Loucy (cell line): ENCODE results near the gene NPTX1.

Source experiments
- EZH2phosphoT487 ChIP-seq: fragments of 200-600 bp; IDR thresholded peaks from 2 replicates; pipeline ENCODE4 v1.6.1; 2018; ENCODE audit warnings: antibody characterized with exemption, mild to moderate bottlenecking, moderate library complexity, borderline replicate concordance
- TF ChIP-seq, protein P1 (sequence below): fragments of 200-600 bp; sonication (generic); conservative IDR thresholded peaks from 2 replicates; pipeline ENCODE4 v1.5.1; 2014; ENCODE audit warnings: mild to moderate bottlenecking, antibody characterized with exemption, low read length

DNA sequence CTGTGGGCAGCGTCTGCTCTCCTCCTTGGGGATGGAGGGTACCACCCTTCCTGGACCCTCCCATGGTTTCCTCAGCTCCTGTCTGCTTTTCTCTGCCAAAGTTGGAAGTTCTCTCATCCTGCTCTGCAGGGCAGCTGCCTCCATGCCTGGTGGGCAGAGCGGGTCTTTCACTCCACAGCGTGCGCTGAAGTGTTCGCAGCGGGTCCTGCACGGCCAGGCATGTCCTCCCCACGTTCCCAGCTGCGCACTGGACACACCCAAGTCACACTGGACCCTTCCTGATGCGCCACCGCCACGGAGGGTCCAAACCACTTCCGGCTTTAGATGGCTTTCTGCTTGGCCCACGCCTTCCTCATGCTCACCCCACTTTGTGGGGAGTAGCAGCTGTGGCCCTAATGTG lies 33.7 kb upstream of the NPTX1 start:
- TF ChIP-seq, protein P1, sequence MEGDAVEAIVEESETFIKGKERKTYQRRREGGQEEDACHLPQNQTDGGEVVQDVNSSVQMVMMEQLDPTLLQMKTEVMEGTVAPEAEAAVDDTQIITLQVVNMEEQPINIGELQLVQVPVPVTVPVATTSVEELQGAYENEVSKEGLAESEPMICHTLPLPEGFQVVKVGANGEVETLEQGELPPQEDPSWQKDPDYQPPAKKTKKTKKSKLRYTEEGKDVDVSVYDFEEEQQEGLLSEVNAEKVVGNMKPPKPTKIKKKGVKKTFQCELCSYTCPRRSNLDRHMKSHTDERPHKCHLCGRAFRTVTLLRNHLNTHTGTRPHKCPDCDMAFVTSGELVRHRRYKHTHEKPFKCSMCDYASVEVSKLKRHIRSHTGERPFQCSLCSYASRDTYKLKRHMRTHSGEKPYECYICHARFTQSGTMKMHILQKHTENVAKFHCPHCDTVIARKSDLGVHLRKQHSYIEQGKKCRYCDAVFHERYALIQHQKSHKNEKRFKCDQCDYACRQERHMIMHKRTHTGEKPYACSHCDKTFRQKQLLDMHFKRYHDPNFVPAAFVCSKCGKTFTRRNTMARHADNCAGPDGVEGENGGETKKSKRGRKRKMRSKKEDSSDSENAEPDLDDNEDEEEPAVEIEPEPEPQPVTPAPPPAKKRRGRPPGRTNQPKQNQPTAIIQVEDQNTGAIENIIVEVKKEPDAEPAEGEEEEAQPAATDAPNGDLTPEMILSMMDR, result no peak
- TF ChIP-seq EZH2phosphoT487, result no peak
